Ascending aorta (tissue), 2 donors: Measurements from ENCODE around the gene LILRB1. TPM values are rescaled to one million over a fixed set of nuclear protein-coding genes. Genes with fewer than 3 reads are reported as not detected.
"Not testable (repeated sequence)": the region's sequence is repeated elsewhere in the genome, so short reads cannot be mapped to it uniquely, and the experiment has no call there.

Experiments
- DNase-seq, 2 donors: peaks; one replicate each; pipeline ENCODE4 v3.0.0-alpha.2; 2019; ENCODE audit warnings: low spot score in 2 of 2
- H3K27ac ChIP-seq, 2 donors: fragments of 200-600 bp; sonication (generic); one replicate each; pipeline ENCODE4 v1.5.1; 2016 to 2017; ENCODE audit warnings: mild to moderate bottlenecking in 1 of 2
- H3K27me3 ChIP-seq: fragments of 200-600 bp; sonication (generic); one replicate; pipeline ENCODE4 v1.5.1; 2017
- H3K36me3 ChIP-seq, 2 donors: fragments of 200-600 bp; sonication (generic); one replicate each; pipeline ENCODE4 v1.5.1; 2016
- H3K4me1 ChIP-seq, 2 donors: fragments of 200-600 bp; sonication (generic); one replicate each; pipeline ENCODE4 v1.5.1; 2016 to 2017; ENCODE audit warnings: mild to moderate bottlenecking in 1 of 2
- H3K4me3 ChIP-seq, 2 donors: fragments of 200-600 bp; sonication (generic); one replicate each; pipeline ENCODE4 v1.5.1; 2016 to 2017; ENCODE audit warnings: mild to moderate bottlenecking in 1 of 2
- H3K9me3 ChIP-seq, 2 donors: fragments of 200-600 bp; sonication (generic); one replicate each; pipeline ENCODE4 v1.5.1; 2016
- CTCF ChIP-seq, 3 experiments: fragments of 200-600 bp in 2 of 3; fragments of 450-650 bp in 1 of 3; sonication (generic) in 2 of 3; IDR thresholded peaks; one replicate each; pipeline ENCODE4 v1.5.1; 2016 to 2019; ENCODE audit warnings: antibody characterized with exemption in 3 of 3, mild to moderate bottlenecking in 1 of 3, moderate library complexity in 1 of 3
- intact Hi-C: fragments of 100-400 bp; cut with DNase I; formaldehyde crosslinking; loops from one replicate; pipeline ENCODE4 v1.15.1; 2023
- total RNA-seq: library from RNA; depleted of rRNA; stranded (reverse); fragments of >200 nt; gene quantifications from one replicate; pipeline ENCODE4 v1.1.0, GENCODE V29; 2016

Gene LILRB1
- total RNA-seq: 2.7 TPM

- H3K27ac ChIP-seq, H3K9me3 ChIP-seq, intact Hi-C loops, H3K4me1 ChIP-seq, H3K4me3 ChIP-seq, H3K36me3 ChIP-seq, H3K27me3 ChIP-seq, DNase-seq: not testable (repeated sequence)
These were observed at the start of gene LILRB1 for GRCh38 chr19:54630262-54630661. Gene LILRB1, plus strand, starts transcription at chr19:54630484. Its CDS starts 590 bp downstream, at chr19:54631074.

- DNase-seq: no peak
- H3K27ac ChIP-seq: no peak overlapping the region
- intact Hi-C loops: no loop called here
- H3K9me3 ChIP-seq: no peaks in the 10 kb centered on the region
- no peaks in the 10 kb centered on the region for H3K27me3 ChIP-seq
- TF ChIP-seq CTCF (IDR thresholded peaks at IDR 0.05): no peak
- no peak overlapping the region for H3K4me3 ChIP-seq
- H3K36me3 ChIP-seq: no peaks in the 10 kb centered on the region
- no peaks in the 10 kb centered on the region for H3K4me1 ChIP-seq
These were observed 43.9 kb upstream of the LILRB1 start for GRCh38 chr19:54586397-54586796.

- intact Hi-C loops: no loop called here
- H3K27ac ChIP-seq: no peak overlapping the region
- no peak for DNase-seq
- H3K4me3 ChIP-seq: no peak overlapping the region
- H3K9me3 ChIP-seq: no peaks in the 10 kb centered on the region
- H3K36me3 ChIP-seq: no peaks in the 10 kb centered on the region
- no peaks in the 10 kb centered on the region for H3K27me3 ChIP-seq
- TF ChIP-seq CTCF (IDR thresholded peaks at IDR 0.05): no peak
- H3K4me1 ChIP-seq: no peaks in the 10 kb centered on the region
These were observed 43.3 kb upstream of the LILRB1 start for GRCh38 chr19:54587026-54587425.

DNA sequence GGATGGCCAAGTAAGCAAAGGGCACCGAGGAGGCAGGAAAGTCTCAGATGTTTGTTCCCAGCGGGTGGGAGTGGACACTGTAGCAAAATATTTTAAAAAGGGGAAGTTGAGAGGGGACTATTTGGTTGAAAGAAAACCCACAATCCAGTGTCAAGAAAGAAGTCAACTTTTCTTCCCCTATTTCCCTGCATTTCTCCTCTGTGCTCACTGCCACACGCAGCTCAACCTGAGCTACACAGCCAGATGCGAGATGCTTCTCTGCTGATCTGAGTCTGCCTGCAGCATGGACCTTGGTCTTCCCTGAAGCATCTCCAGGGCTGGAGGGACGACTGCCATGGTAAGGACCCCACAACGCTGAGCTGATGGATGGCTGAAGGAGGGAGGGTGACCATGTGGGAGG lies 36.8 kb upstream of the LILRB1 start, which contains the start of gene LILRA1:
Gene LILRA1, plus strand, starts transcription at position 188 of the 400 bp plus-strand sequence. CDS start 613 bp downstream, outside the sequence.
- H3K27ac ChIP-seq, H3K9me3 ChIP-seq, intact Hi-C loops, DNase-seq, H3K36me3 ChIP-seq, H3K4me1 ChIP-seq, H3K27me3 ChIP-seq, H3K4me3 ChIP-seq: not testable (repeated sequence)

- intact Hi-C loops, H3K36me3 ChIP-seq, DNase-seq: not testable (repeated sequence)
These were observed 36.2 kb upstream of the LILRB1 start for GRCh38 chr19:54593931-54594626.

GRCh38 chr19:54594737-54595136 lies 35.5 kb upstream of the LILRB1 start:
- DNase-seq: no peak
- no peaks in the 10 kb centered on the region for H3K4me1 ChIP-seq
- TF ChIP-seq CTCF (IDR thresholded peaks at IDR 0.05): no peak

More at GRCh38 chr19:54593931-54594626, 36.2 kb upstream of the LILRB1 start:
- not testable (repeated sequence) for H3K27ac ChIP-seq, H3K4me1 ChIP-seq, H3K9me3 ChIP-seq, H3K4me3 ChIP-seq, H3K27me3 ChIP-seq

DNA sequence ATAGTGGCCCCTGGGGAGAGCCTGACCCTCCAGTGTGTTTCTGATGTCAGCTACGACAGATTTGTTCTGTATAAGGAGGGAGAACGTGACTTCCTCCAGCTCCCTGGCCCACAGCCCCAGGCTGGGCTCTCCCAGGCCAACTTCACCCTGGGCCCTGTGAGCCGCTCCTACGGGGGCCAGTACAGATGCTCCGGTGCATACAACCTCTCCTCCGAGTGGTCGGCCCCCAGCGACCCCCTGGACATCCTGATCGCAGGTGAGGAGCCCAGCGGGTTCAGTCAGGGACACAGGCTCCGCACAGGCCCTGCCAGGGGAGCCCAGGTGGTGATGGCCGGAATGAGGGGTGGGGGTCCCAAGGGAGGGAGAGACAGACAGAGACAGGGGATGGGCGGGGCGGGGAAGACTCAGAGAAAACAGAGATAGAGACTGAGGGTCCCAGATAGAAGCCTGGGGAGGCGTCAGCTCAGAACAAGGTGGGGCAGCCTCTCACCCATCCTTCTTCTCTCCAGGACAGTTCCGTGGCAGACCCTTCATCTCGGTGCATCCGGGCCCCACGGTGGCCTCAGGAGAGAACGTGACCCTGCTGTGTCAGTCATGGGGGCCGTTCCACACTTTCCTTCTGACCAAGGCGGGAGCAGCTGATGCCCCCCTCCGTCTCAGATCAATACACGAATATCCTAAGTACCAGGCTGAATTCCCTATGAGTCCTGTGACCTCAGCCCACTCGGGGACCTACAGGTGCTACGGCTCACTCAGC lies 34.4 kb upstream of the LILRB1 start:
- intact Hi-C loops, H3K4me1 ChIP-seq, H3K27ac ChIP-seq, DNase-seq, H3K36me3 ChIP-seq, H3K4me3 ChIP-seq, H3K27me3 ChIP-seq, H3K9me3 ChIP-seq: not testable (repeated sequence)

More at GRCh38 chr19:54594737-54595136, 35.5 kb upstream of the LILRB1 start:
- no peaks in the 10 kb centered on the region for H3K27me3 ChIP-seq
- no peak overlapping the region for H3K4me3 ChIP-seq
- no peaks in the 10 kb centered on the region for H3K36me3 ChIP-seq
- no peak overlapping the region for H3K27ac ChIP-seq
- intact Hi-C loops: no loop called here
- no peaks in the 10 kb centered on the region for H3K9me3 ChIP-seq
